ENCODE data around the gene CTNND2.

CTNND2 gene

DNA sequence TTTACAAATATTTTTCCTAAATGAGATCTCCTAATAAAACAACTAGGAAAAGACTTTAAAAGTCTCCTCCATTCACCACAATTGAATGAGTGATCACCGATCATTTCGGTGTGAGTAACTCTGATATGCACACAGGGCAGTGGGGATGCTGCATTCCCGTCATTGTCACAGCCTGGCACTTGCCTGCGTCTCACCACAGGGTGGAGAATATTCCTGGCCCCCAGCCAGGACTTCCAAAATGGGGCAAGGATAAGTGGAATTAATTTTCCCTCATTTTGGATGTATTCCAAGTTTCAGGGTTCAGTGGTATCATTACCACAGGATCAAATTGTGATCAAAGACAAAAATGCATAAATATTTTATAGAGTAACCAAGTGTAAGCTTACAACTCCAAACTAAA, 107.1 kb downstream of the CTNND2 start:
- TF ChIP-seq, protein P1, sequence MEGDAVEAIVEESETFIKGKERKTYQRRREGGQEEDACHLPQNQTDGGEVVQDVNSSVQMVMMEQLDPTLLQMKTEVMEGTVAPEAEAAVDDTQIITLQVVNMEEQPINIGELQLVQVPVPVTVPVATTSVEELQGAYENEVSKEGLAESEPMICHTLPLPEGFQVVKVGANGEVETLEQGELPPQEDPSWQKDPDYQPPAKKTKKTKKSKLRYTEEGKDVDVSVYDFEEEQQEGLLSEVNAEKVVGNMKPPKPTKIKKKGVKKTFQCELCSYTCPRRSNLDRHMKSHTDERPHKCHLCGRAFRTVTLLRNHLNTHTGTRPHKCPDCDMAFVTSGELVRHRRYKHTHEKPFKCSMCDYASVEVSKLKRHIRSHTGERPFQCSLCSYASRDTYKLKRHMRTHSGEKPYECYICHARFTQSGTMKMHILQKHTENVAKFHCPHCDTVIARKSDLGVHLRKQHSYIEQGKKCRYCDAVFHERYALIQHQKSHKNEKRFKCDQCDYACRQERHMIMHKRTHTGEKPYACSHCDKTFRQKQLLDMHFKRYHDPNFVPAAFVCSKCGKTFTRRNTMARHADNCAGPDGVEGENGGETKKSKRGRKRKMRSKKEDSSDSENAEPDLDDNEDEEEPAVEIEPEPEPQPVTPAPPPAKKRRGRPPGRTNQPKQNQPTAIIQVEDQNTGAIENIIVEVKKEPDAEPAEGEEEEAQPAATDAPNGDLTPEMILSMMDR (IDR thresholded peaks at IDR 0.05; ENCODE audit: borderline replicate concordance, control extremely low read depth, extremely low read depth, insufficient read depth, missing control alignments) = no peak
- no peak for DNase-seq (ENCODE audit: low spot score)
- in situ Hi-C loops (cut with MboI; ENCODE audit: low sequenced_read_pairs, unreplicated experiment) = no loop called here

DNA sequence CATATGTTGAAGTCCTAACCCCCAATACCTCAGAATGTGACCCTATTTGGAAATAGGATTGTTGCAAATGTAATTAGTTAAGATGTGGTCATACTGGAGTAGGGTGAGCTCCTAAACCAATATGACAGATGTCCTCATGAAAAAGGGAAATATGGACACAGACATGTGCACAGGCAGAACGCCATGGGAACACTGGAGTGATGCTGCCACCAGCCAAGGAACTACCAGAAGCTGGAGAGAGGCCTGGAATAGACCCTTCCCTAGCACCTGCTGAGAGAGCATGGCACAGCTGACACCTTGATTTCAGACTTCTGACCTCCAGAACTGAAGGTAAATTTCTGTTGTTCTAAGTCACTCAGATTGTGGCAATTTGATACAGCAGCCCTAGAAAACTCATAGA, 110.8 kb downstream of the CTNND2 start:
- DNase-seq (ENCODE audit: low spot score) = no peak
- TF ChIP-seq, protein P1 (IDR thresholded peaks at IDR 0.05; ENCODE audit: borderline replicate concordance, control extremely low read depth, extremely low read depth, insufficient read depth, missing control alignments) = no peak
- in situ Hi-C loops (cut with MboI; ENCODE audit: low sequenced_read_pairs, unreplicated experiment) = no loop called here

DNA sequence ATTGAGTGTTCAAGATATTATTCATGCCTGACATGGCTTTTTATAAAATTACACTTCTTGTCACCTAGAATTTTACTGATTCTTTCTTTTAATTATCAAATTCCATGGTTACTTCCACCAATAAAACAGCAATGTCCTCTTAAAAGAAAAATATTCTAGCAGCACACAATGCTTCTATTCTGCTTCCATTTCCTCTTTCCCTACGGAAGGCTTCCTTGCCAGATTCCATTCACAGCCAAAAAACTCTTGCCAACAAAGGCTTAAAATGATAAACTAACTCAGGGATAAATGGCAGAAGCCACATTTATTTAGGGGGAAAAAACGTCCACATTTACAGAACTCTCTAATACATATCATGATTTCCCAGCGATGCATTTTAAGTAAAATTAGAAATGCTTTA, 111.6 kb downstream of the CTNND2 start:
- no peak for DNase-seq (ENCODE audit: low spot score)
- TF ChIP-seq, protein P1 (IDR thresholded peaks at IDR 0.05; ENCODE audit: borderline replicate concordance, control extremely low read depth, extremely low read depth, insufficient read depth, missing control alignments) = no peak
- in situ Hi-C loops (cut with MboI; ENCODE audit: low sequenced_read_pairs, unreplicated experiment) = no loop called here

DNA sequence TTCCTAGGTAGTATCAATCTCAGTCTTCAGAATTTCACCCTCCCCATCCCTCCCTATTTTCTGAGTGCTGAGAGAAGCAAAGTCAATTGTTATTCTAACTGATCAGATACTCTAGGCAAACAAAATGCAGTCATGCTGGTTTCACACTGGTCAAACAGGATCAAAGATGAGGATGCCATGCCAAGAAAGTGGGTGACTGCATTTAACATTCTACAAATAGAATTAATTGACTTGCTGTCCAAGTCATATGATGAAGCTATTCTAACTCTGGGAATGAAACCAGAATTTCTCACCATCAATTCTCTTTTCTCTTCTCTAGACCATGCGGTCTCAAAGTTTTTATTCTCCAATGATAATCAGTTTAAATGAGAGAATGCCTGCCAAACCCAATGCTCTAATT, 112.5 kb downstream of the CTNND2 start:
- no peak for DNase-seq (ENCODE audit: low spot score)
- TF ChIP-seq, protein P1 (IDR thresholded peaks at IDR 0.05; ENCODE audit: borderline replicate concordance, control extremely low read depth, extremely low read depth, insufficient read depth, missing control alignments) = no peak
- in situ Hi-C loops (cut with MboI; ENCODE audit: low sequenced_read_pairs, unreplicated experiment) = no loop called here

DNA sequence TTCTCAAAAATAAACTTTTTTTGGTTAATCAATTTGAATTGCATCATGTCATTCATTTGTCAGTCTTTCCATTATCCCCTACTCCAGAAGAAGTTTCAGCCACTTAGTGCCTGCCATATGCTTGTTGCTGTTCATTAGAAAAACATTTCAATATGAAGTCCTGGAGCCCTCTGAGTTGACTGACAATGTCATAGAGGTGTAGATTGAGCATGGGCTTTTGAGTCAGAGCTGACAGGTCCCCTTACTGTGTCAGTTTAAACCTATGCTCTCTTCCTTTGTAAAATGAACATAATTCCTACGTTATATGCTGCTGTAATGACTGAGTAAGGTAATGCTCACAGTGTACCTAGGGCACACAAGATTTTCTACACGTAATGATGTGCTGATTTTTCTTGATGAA, 114.0 kb downstream of the CTNND2 start:
- DNase-seq (ENCODE audit: low spot score) = no peak
- TF ChIP-seq, protein P1 (IDR thresholded peaks at IDR 0.05; ENCODE audit: borderline replicate concordance, control extremely low read depth, extremely low read depth, insufficient read depth, missing control alignments) = no peak
- in situ Hi-C loops (cut with MboI; ENCODE audit: low sequenced_read_pairs, unreplicated experiment) = no loop called here

GRCh38 chr5:11785771-11786352, 118.4 kb downstream of the CTNND2 start:
- TF ChIP-seq, protein P1 (IDR thresholded peaks at IDR 0.05; ENCODE audit: borderline replicate concordance, control extremely low read depth, extremely low read depth, insufficient read depth, missing control alignments) = no peak
- DNase-seq (ENCODE audit: low spot score) = no peak
- in situ Hi-C loops (cut with MboI; ENCODE audit: low sequenced_read_pairs, unreplicated experiment) = no loop called here
